ENCODE results near the gene TBC1D14.
A peak's percentile ranks its signal among the peaks of the same experiment; 100 is the strongest.

Gene TBC1D14

GRCh38 chr4:6929339-6929811, 19.7 kb downstream of the TBC1D14 start:
- no peak for DNase-seq (ENCODE audit: low read depth, low spot score)

- no peak for DNase-seq (ENCODE audit: low read depth, low spot score)
These were observed 20.3 kb downstream of the TBC1D14 start for GRCh38 chr4:6929812-6930464.

- no peak for DNase-seq (ENCODE audit: low read depth, low spot score)
These were observed 22.8 kb downstream of the TBC1D14 start for GRCh38 chr4:6932475-6932874.

GRCh38 chr4:6932918-6933317, 23.3 kb downstream of the TBC1D14 start:
- no peak for DNase-seq (ENCODE audit: low read depth, low spot score)

- no peak for DNase-seq (ENCODE audit: low read depth, low spot score)
These were observed 24.2 kb downstream of the TBC1D14 start for GRCh38 chr4:6933691-6934430.

GRCh38 chr4:6935965-6936364, 26.3 kb downstream of the TBC1D14 start:
- no peak for DNase-seq (ENCODE audit: low read depth, low spot score)

- no peak for DNase-seq (ENCODE audit: low read depth, low spot score)
These were observed 27.6 kb downstream of the TBC1D14 start for GRCh38 chr4:6937201-6937600.

- no peak for DNase-seq (ENCODE audit: low read depth, low spot score)
These were observed 28.1 kb downstream of the TBC1D14 start for GRCh38 chr4:6937754-6938153.

GRCh38 chr4:6938237-6938636, 28.6 kb downstream of the TBC1D14 start:
- DNase-seq (ENCODE audit: low read depth, low spot score), result no peak

- no peak for DNase-seq (ENCODE audit: low read depth, low spot score)
These were observed 29.1 kb downstream of the TBC1D14 start for GRCh38 chr4:6938647-6939271.

GRCh38 chr4:6939761-6940743, 30.4 kb downstream of the TBC1D14 start:
- no peak for DNase-seq (ENCODE audit: low read depth, low spot score)

GRCh38 chr4:6940744-6941137, 31.1 kb downstream of the TBC1D14 start:
- DNase-seq (ENCODE audit: low read depth, low spot score), result no peak

GRCh38 chr4:6941796-6942195, 32.2 kb downstream of the TBC1D14 start:
- no peak for DNase-seq (ENCODE audit: low read depth, low spot score)

GRCh38 chr4:6942238-6942800, 32.7 kb downstream of the TBC1D14 start:
- peak; percentile 70 for DNase-seq (ENCODE audit: low read depth, low spot score)

GRCh38 chr4:6943012-6943884, 33.6 kb downstream of the TBC1D14 start:
- no peak for DNase-seq (ENCODE audit: low read depth, low spot score)

GRCh38 chr4:6943885-6944225, 34.2 kb downstream of the TBC1D14 start:
- no peak for DNase-seq (ENCODE audit: low read depth, low spot score)

GRCh38 chr4:6944301-6945051, 34.9 kb downstream of the TBC1D14 start:
- DNase-seq (ENCODE audit: low read depth, low spot score), result no peak

GRCh38 chr4:6945052-6945409, 35.4 kb downstream of the TBC1D14 start:
- no peak for DNase-seq (ENCODE audit: low read depth, low spot score)

- DNase-seq (ENCODE audit: low read depth, low spot score), result no peak
These were observed 36.9 kb downstream of the TBC1D14 start for GRCh38 chr4:6946497-6946896.

- no peak for DNase-seq (ENCODE audit: low read depth, low spot score)
These were observed 38.5 kb downstream of the TBC1D14 start for GRCh38 chr4:6948134-6948460.

Measured in smooth muscle cell of the brain vasculature (primary cell).